Cerebellar nuclear complex (tissue), 1 donor: Measurements from ENCODE around the gene PIK3R5.
"Not testable (repeated sequence)": the region's sequence is repeated elsewhere in the genome, so short reads cannot be mapped to it uniquely, and the experiment has no call there.

Source experiments
- DNase-seq, 2 experiments: peaks; one replicate each; lab custom pipeline; 2025; lab: John Stamatoyannopoulos, UW

PIK3R5 gene

GRCh38 chr17:8985054-8985701 is 19.7 kb upstream of the PIK3R5 start:
- DNase-seq, result no peak

GRCh38 chr17:8984225-8984624 is 18.7 kb upstream of the PIK3R5 start:
- not testable (repeated sequence) for DNase-seq

GRCh38 chr17:8981443-8981842 is 15.9 kb upstream of the PIK3R5 start:
- no peak for DNase-seq

- DNase-seq, result no peak
Measured at GRCh38 chr17:8979715-8980114, 14.2 kb upstream of the PIK3R5 start.

- no peak for DNase-seq
Measured at GRCh38 chr17:8976638-8977037, 11.1 kb upstream of the PIK3R5 start.

GRCh38 chr17:8975091-8975725 is 9.7 kb upstream of the PIK3R5 start:
- no peak for DNase-seq

- no peak for DNase-seq
Measured at GRCh38 chr17:8969901-8970300, 4.4 kb upstream of the PIK3R5 start.

- no peak for DNase-seq
Measured at GRCh38 chr17:8968503-8968902, 3.0 kb upstream of the PIK3R5 start.

- no peak for DNase-seq
Measured at GRCh38 chr17:8967861-8968260, 2.4 kb upstream of the PIK3R5 start.

GRCh38 chr17:8966926-8967325 is 1.4 kb upstream of the PIK3R5 start:
- DNase-seq, result no peak

GRCh38 chr17:8964801-8965393 is 610 bp downstream of the PIK3R5 start:
- DNase-seq, result no peak

- DNase-seq, result no peak
Measured at GRCh38 chr17:8963647-8964258, 1.8 kb downstream of the PIK3R5 start.

- no peak for DNase-seq
Measured at GRCh38 chr17:8963014-8963413, 2.5 kb downstream of the PIK3R5 start.

- DNase-seq, result no peak
Measured at GRCh38 chr17:8961829-8962228, 3.7 kb downstream of the PIK3R5 start.

- no peak for DNase-seq
Measured at GRCh38 chr17:8960325-8961140, 5.0 kb downstream of the PIK3R5 start.

- no peak for DNase-seq
Measured at GRCh38 chr17:8959312-8959918, 6.1 kb downstream of the PIK3R5 start.

GRCh38 chr17:8957721-8958120 is 7.8 kb downstream of the PIK3R5 start:
- DNase-seq, result no peak

GRCh38 chr17:8956465-8956902 is 9.0 kb downstream of the PIK3R5 start:
- no peak for DNase-seq

- no peak for DNase-seq
Measured at GRCh38 chr17:8955021-8955959, 10.2 kb downstream of the PIK3R5 start.

- DNase-seq, result no peak
Measured at GRCh38 chr17:8954339-8954738, 11.2 kb downstream of the PIK3R5 start.
